NCI-H345 treated with DMSO at 0.1 percent for 48 hours (cell line): ENCODE measurements around the gene OXA1L.
"Not testable (repeated sequence)": the region's sequence is repeated elsewhere in the genome, so short reads cannot be mapped to it uniquely, and the experiment has no call there.

ENCODE experiments used
- DNase-seq: peaks from one replicate; lab custom pipeline; 2025; ENCODE audit not compliant: unreplicated experiment; lab: John Stamatoyannopoulos, UW

The OXA1L gene

DNA sequence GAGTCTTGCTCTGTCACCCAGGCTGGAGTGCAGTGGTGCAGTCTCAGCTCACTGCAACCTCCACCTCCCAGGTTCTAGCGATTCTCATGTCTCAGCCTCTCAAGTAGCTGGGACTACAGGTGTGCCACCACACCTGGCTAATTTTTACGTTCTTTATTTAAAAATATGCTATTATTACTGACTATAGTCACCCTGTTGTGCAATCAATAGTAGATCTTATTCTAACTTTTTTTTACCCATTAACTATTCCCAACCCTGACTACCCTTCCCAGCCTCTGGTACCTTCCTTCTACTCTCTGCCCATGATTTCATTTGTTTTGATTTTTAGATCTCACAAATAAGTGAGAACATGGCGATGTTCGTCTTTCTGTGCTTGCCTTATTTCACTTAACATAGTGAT is 2.5 kb downstream of the OXA1L start:
- no peak for DNase-seq

DNA sequence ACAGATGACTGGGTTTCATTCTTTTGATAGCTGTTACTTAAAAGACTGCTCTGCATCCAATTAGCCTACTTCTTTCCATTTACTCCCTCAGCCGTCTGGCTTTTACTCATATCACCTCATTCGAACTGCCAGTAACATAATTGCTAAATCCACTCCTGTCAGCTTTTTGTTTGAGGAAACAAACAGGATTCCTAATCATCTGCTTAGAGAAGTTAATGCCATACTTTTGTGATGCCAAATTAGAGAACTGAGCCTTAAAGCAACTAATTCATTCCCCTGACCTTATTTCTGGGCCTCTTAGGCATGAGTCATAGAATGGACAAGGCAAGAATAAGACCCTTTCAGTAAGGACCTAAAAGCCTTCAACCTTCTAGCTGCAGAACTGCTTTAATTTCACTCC is 2.9 kb downstream of the OXA1L start:
- no peak for DNase-seq

GRCh38 chr14:22770481-22771187 is 4.1 kb downstream of the OXA1L start:
- DNase-seq, result no peak

GRCh38 chr14:22772725-22773124 is 6.2 kb downstream of the OXA1L start:
- DNase-seq, result no peak

GRCh38 chr14:22773162-22774010 is 6.9 kb downstream of the OXA1L start:
- no peak for DNase-seq

- DNase-seq, result no peak
These were observed 7.7 kb downstream of the OXA1L start for GRCh38 chr14:22774011-22774706.

DNA sequence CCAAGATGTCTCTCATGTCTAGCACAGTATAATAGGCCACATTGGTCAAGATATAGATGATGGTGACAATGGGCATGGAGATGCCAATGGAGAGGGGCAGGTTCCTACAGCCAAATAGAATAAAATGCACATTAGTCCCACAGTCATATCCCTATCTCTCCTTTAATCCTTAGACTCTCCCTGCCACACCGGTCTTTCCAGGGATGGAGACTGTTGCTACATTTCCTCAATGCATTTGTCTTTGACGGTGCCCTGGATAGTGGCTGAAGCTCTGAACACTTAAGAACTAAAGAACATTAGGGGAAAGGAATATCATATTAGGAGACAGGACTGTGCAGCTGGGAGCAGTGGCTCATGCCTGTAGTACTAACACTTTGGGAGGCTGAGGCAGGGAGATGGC is 9.7 kb downstream of the OXA1L start:
- DNase-seq, result no peak

DNA sequence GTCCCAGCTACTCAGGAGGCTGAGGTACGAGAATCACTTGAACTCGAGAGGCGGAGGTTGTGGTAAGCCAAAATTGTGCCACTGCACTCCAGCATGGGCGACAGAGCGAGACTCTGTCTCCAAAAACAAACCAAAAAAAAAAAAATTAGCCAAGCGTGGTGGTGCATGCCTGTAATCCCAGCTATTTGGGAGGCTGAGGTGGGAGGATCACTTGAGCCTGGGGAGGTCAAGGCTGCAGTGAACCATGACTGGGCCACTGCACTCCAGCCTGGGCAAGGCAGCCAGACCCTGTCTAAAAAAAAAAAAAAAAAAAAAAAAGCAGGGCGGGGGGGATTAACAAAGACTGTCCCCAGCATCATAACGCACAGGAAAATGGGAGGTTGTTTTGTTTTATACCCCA is 10.4 kb downstream of the OXA1L start:
- DNase-seq, result not testable (repeated sequence)

- DNase-seq, result no peak
These were observed 11.6 kb downstream of the OXA1L start for GRCh38 chr14:22778084-22778483.

- no peak for DNase-seq
These were observed 13.7 kb downstream of the OXA1L start for GRCh38 chr14:22780105-22780679.

- no peak for DNase-seq
These were observed 14.4 kb downstream of the OXA1L start for GRCh38 chr14:22780941-22781300.

DNA sequence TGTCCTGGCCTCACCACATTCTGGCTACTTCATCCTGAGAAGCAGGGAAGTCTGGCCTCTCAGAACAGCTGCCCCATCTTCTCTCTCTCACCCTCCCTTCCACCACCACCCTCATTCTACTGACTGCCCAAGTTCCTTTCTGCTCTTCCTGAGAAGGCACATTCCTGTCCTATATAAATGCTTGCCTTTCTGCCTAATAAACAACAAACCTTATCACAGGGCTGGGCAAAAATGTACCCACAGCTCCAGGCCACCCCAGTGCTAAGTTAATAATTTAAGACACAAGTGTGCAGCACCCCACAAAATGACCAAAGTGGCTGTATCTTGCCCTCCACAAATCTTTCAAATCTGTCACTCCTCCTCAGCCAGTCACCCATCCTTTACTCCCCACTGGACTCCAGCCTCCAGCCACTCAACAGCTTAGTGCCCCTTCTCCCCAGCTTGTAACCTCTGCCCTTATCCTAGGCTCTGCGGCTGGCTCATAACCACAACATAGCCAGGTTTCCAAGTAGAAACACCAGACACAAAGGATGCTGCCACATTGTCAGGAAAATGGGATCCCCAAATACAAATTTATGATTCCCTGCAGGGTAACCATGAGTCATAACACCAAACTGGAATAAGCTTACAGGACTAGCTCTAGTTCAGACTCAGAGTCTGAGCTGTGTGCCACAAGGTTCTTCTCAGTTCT is 15.0 kb downstream of the OXA1L start:
- DNase-seq, result no peak

- DNase-seq, result no peak
These were observed 20.2 kb downstream of the OXA1L start for GRCh38 chr14:22786685-22787084.

GRCh38 chr14:22791301-22791700 is 24.8 kb downstream of the OXA1L start:
- no peak for DNase-seq

- DNase-seq, result no peak
These were observed 25.7 kb downstream of the OXA1L start for GRCh38 chr14:22792158-22792557.

GRCh38 chr14:22793550-22793949 is 27.1 kb downstream of the OXA1L start:
- DNase-seq, result not testable (repeated sequence)

- no peak for DNase-seq
These were observed 27.5 kb downstream of the OXA1L start for GRCh38 chr14:22793976-22794375.

GRCh38 chr14:22794551-22794951 is 28.1 kb downstream of the OXA1L start:
- DNase-seq, result no peak

DNA sequence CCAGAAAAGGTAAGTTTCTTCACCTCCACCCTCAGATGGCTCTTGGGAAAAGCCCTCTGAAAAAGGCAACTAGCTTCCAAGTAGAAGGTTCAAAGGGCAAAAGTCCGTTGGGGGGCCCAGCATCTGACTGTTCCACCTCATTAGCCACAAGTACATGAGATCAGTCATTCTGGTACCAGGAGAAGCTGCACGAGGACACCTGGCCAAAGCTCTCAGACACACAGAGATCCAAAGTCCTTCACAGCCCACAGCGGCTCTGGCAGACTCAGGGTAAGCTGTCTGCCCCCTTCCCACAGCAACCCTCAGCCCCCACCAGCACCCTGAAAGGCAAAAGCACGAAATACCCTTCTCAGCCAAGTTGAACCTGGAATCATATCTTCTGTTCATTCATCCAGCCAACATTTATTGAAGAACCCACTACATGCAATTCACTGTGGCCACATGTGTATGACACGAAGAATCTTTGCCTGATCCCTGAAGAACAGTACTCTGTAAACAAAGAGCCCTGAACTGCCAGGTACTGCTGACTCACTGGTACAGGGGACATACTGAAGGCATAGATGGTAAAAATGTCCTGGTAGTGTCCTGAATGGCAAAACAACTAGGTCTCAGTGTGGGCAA is 29.7 kb downstream of the OXA1L start:
- no peak for DNase-seq
